Right forelimb (tissue), 1 donor: Measurements from ENCODE around the gene COPS9.
A peak's percentile ranks its signal among the peaks of the same experiment; 100 is the strongest.

Experiments used
- DNase-seq: peaks from one replicate; pipeline ENCODE4 v3.0.0-alpha.2; 2018

Gene COPS9

DNA sequence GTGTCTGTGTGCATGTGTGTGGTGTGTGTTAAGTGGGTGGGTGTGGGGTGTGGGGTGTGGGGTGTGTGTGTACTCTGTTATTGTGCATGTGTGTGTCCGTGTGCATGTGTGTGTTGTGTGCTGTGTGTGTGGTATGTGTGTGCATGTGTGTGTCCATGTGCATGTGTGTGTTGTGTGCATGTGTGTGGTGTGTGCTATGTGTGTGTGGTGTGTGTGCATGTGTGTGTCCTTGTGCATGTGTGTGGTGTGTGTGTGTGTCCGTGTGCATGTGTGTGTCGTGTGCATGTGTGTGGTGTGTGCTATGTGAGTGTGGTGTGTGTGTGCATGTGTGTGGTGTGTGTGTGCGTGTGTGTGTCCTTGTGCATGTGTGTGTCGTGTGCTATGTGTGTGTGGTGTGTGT lies 11.3 kb upstream of the COPS9 start:
- DNase-seq = no peak

DNA sequence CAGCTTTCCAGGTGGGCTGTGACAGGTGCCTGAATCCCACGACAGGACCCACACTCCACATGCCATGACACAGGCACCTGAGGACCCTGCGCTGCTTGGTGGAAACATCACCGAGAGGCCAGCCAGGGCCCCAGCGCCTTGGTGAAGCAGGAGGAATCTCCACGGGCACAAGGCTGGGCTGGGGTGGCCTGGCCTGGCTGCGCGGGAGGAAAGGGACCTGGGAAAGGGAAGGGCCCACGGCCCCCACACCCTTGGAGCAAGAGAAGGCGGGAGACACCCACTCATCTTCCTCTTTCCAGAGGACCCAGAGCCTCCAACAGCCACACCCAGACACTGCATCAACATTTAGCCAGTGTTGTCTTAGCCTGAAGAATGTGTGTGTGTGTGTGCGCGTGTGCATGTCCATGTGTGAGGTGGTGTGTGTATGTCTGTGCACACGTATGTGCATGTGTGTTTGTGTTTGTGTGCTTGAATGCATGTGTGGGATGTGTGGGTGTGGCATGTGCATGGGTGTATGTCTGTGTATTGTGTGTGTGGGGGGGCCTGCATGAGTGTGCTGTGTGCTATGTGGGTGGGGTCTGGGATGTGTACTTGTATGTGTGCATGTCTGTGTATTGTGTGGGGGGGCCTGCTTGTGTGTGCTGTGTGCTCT lies 10.6 kb upstream of the COPS9 start:
- DNase-seq = no peak

DNA sequence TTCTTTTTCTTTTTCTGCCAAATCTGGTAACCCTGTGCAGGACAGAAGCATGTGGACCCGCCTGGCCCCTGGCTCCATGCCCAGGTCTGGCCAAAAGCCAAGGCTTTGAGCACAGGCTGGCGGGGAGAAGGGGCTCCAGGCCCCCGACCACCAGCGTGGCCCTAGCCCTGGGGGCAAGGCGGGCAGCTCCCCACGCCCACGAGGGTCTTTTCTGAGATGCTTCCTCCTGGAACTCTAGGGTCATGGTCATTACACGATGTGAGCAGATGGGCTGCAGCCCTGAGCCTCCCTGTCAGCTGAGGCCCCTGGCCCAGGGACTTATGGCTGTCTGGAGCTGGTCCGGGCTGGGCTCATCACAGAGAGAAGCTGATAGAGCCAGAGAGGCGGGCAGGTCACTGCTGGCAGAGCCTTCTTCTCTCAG lies 10.0 kb upstream of the COPS9 start:
- DNase-seq = no peak

DNA sequence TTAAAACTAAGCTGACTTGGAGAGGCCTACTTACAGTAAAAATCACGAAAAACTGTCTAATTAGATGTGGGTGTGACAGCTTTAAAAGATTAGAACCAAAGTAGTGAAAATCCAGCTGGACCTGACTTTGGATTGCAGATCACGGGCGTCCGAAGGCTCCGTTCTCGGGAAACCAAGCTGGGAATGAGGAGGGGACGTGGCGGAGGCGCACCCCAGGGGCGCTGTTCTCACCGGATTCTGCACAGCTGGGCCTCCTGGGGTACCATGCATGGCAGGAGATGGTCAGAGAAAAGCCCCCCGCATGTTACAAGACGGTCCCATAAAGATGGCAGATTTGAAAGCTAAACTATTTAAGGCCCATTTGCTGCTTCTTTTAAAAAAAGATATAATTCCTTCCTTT lies 9.4 kb upstream of the COPS9 start:
- DNase-seq = no peak

DNA sequence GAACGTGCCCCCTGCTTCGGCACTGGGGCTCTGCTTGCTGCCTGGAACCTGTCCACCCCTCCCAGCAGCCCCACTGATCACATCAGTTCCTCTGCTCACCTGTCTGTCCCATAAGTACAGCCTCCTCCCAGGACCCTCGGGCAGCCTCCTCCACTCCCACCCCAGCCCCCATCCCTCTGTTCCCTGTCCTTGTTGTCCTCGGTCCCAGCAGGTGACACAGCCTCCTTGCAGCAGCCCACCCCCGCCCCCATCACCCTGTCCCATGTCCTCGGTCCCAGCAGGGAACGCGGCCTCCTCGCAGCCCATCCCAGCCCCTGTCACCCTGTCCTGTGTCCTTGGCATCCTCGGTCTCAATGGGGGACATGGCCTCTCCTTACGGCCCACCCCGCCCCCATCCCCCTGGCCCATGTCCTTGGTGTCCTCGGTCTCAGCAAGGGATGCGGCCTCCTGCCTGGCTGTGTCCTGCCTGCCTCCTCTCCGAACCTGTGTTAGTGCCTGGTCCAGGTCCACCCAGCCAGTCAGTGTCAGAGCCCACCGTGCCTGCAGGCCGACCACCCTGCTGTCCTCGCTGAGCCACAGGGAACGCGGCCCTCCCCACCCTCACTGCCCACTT lies 8.7 kb upstream of the COPS9 start:
- no peak for DNase-seq

DNA sequence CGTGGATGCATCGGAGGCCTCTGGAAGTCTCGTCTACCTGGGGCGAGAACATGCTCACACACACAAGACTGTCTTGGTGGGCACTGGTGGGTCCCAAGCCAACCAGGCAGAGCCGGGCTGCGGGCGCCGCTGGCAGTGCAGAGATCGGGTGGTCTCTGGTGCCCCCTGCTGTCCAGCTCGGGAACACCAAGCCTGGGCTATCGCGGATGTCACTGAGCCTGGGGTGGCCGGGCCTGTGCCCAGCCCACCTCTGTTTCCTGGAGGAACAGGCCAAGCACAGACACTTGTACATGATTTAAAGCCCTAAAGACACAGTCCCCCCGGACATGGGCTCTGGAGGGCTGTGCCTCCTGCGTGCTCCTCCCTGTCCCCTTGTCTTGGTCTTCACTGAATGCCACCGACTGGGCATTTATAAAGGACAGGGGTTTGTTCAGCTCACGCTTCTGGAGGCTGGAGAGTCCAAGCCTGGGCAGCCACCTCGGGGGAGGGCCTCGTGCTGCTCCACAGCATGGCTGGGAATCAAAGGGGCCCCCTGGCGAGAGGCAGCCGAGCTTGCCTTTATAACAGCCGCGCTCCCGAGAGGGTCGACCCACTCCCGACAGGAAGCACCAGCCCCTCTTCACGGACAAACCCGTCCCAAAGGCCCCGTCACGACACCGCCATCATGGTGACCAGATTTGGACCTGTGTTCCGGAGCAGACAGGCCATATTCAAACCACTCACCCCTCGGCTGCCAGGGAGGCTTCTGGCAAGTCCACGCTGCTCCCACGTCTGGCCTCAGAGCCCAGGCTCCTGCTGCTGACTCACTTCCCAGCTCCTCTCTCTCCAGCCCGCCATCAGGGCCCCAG lies 7.9 kb upstream of the COPS9 start:
- DNase-seq = peak; percentile 87

DNA sequence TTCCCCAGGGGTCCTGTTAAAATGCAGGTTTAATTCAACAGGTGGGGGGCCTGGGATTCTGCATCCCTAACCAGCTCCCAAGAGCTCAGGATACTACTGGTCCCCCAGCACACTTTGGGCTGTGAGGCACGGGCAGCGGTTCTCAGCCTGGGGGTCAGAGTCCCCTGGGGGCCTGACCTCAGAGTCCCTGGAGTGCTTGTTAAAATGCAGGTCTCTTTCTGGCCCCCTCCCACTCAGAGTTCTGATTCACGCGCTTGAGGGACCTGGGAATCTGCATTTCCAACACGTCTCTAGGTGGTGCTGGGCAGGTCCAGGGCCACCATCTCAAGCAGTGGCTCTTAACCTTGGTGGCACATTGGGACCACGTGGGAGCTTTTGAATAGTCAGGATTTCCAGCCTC lies 7.2 kb upstream of the COPS9 start:
- no peak for DNase-seq

DNA sequence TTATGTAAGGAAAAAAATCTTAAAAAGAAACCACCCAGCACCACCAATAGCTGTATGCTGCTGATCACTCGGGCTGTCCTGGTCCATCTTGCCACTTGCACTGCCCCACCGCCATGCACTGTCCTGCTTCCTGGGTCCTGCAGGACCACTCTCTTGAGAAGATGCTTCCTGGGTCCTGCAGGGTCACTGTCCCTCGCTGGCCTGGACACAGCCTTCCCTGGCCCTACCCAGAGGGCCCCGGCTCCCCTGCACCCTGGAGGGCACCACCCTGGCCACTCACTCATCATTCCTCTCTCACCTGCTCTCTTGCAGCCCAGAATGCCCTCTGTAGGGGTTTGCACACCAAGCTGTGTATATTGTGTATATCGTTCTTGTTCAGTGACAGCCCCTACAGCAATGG lies 6.8 kb upstream of the COPS9 start:
- no peak for DNase-seq

DNA sequence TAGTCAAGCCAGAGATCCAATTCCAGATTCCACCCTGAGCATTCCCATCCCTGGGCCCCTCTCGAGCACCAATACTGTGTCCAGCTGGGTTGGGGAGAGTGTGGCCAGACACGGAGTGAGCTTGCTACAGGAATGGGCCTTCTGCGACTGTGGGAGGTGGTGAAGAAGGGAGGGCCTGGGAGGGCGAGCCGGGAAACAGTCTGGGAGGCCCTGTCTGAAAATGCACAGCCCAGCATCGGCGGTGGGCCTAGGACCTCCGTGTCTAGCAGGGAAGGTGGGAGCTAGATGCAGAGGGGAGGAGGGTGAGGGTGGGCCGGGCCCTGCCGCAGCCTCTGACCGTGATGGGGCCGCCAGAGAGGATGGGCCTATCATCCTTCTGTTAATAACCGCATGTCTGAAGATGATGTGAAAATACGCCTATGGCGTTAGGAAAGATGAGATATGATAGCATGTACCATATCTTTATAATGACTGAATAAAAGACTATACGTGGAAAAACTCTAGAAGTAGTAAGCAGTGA lies 6.2 kb upstream of the COPS9 start:
- no peak for DNase-seq

DNA sequence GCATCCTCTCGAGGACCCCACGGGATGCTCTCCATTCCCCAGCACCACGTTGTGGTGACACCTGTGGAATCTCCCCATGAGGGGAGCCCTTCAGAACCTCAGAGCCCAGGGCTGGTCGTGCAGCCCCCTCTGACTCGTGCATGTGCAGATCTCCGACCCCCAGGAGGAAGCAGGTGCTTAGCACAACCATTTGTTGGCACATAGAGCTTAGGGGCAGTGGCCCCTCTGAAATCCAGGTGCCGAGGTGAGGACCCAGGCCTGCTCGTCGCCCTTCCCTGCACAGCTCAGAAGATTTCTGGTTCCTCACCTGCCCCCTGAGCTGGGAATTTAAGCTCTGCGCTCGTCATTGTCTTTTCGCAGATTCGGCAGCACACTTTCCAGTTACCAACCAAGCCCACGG lies 5.6 kb upstream of the COPS9 start:
- peak; percentile 7 for DNase-seq

DNA sequence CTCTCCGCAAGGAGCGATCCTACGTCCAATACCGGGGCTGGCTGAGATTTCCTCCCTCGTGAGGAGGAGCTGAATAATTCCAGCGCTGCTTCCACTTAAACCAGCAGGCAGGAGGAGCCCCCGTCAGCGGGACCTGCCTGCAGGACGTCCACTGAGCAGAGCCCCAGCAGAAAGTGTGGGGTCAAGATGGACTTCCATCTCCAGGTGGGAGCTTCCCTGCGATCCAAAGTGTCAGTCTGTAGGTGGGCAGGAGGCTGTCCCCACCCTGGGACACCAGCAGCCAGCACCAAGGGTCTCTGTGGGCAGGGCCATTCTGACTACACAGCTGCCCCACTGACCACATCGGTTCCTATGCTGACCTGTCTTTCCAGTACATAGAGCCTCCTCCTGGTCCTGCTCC lies 4.8 kb upstream of the COPS9 start:
- DNase-seq = peak; percentile 37

DNA sequence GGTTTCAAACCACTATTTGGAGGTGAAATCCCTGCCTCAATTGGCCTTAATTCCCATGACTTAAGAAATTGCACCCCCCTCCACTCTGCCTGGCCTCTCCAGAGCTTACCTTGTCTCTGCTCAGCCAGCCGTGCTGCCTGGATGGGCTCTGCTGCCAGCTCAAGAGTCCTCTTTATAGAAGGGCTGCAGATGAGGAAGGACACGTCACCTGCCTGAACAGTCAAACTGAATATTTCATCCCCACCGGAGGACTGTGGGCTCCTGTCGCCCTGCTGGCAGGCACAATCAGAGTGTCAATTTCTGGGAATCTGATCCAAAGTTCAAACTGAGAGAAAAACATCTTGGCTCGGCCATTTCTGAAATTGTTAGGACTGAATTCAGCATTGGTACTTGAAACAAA lies 4.4 kb upstream of the COPS9 start, which contains the start of gene OTOS:
OTOS (minus strand) TSS at position 148 of the 400 bp plus-strand sequence. CDS start 332 bp downstream, outside the sequence.
- no peak for DNase-seq

DNA sequence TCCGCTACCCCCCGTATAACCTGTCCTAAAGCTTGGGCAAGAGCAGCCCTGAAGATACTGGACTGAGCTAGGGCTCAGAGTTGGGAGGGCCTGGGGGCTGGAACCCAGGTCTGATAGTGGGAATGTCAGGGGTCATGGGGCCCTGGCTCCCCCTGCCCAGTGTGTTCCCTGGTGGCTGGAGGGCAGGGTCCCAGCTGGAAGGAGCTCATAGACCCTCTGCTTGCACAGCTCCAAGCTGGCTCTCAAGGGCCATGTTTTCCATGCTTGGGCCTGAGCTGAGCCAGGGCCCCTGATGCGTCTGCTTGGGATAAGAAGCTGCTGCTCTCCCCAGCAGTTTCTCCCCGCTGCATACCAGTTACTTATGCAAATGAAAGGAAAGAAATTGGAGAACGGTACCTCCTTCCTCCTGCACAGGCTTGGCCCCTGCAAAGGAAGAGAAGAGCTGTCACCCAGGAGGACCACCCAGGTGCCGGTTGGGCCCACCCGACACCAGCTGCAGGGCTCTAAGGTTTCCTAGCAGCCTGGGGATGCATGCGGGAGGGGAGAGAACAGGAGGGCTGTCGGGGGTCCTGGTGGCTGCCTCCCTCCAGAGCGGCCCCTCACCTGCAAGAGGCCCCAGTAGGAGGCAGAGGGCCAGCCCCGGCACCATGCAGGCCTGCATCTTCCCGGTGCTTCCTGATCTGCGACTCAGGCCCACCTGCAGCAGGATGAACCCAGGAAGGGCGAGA lies 3.7 kb upstream of the COPS9 start:
- peak; percentile 16 for DNase-seq

DNA sequence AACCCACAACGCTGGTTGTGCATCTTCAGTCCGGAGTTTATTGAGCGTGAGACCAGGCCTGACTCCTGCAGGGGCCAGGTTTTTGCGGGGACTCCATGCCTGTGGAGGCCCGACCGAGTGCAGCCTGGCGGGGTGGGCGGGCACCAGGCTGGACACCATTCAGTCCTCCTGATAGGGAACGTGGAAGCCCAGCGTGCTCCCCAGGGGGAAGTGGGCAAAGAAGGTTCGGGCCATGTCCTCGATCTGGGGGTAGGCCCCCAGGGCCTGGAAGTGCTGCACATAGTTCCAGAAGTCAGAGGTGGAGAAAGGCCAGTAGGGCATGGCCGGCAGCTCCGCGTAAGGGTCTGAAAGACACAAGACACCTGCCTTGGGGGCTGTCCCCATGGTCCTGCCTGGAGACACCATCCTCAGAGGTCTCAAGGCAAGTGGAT lies 2.9 kb upstream of the COPS9 start:
- DNase-seq = peak; percentile 20

DNA sequence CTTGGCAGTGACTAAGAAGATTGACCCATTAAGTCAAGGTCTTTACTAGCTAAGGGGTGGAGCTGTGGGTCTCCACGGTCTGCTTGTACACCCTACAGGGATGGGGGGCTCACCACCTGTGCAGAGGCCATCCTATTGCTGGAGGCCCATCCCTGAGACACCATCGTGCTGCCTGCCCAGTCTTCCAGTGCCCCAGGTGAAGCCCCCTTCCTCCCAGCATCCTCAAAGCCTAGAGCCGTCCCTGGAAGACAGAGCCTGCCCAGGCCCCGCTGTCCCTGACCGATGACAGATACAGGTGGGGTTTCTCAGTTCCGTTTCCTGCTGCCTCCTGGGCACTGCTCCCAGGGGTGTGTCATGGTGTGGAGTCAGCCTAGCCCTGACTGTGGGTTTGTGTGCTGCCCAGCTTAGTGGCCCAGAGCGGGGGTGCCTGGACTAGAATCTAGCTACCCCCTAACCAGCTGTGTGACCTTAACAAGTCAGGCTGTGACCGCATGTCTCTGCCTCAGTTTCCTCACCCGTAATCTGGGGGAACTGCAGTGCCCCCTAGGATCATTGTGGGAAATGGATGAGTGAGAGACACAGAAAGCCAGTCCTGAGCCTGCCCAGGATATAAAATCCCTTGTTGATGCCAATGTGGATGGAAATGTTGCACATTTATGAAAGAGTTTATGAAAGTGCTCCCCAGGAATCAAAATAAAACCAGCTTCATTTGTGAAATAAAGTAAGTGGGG lies 2.3 kb upstream of the COPS9 start:
- DNase-seq = peak; percentile 20

DNA sequence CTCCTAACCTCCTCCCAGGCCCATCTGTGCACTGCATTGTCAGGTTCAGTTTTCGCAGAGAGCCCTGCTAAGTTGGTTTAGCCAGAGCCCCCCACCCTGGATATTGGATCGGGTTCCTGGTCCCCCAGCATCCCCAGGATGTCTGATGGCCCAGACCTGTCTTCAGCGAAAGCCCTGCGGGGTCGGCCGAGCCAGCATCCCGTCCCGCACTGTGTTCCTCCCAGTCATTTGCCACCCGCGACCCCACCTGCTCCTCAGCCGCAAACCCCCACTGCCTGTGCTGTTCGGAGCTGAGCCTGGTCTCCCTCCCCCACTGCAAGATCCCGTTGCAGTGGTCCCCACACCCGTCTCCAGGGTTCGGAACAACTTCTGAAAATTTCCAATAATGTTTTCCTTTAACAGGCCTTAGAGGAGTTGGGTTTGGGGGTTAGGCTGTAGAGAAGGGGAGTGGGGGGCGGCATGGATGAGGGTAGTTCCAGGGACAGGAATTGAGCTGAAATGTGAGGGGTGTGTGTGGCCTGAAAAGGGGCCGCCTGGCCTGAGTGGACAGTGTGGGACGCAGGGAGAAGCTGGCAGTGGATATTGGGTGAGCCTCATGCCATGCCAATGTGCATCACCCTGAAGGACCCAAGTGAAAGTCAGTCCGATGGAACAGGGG lies 1.6 kb upstream of the COPS9 start:
- DNase-seq = peak; percentile 16

DNA sequence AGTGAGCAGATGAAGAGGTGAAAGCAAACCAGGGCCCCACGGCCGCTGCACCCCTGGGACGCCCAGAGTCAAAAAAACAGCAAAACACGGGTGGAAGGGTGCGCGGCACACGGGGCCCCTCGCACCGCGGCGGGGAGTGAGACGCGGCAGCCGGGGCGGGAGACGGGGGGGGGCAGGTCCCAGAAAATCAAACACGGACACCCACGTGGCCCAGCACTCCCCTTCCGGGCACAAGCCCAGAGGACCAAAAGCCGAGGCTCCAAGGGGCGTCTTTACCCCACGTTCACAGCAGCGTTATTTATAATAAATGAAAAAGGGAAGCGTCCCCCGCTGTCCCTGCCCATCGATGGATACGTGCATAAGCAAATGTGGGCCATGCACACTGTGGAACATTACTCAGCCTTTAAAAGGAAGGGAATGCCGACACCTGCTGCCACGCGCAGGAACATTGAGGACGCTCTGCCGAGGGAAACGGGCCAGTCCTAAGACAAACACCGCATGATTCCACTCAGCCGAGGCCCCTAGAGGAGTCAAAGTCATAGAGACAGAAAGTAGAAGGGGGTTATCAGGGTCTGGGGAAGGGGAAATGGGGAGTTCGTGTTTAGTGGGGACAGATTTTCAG lies 677 bp upstream of the COPS9 start:
- peak; percentile 30 for DNase-seq

DNA sequence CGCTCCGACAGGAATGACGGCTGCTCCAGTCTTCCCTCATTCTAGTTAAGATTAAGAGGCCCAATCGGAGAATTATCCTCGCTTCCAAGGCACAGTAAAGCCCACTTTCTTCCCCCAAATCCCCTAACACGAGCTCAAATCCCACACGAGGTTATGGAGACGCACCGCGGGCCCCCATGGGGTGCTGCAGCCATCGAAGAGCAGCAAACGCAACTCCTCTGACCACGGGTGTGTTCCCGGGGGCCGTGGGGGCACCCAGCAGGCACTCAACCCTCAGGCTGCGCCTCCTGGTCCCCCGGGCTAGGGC lies 446 bp downstream of the COPS9 start:
- no peak for DNase-seq

DNA sequence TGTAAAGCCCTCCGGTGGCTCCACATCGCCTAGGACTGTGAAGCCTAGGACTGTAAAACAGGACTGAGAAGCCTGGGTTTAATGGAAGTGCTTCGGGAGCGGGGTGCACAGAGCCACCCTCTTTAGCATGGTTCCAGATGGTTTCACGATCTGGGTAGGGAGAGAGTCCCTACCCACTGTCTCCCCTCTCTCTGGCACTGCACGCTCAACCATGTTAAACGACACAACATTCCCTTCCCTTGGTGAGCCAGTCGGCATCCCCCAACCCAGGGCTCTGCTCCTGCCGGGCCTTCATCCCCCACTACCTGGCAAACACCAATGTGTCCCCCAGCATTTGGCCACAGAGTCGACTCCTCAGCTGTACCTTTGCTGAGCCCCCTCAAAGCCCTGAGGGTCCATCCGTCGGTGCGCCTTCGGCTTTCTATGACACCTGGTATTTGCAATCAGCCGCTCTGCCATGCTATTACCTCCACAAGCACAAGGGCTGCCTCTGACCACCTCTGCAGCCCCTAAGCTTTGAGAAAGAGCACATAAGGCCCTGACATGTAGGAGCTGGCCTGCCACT lies 1.1 kb downstream of the COPS9 start:
- DNase-seq = peak; percentile 23

DNA sequence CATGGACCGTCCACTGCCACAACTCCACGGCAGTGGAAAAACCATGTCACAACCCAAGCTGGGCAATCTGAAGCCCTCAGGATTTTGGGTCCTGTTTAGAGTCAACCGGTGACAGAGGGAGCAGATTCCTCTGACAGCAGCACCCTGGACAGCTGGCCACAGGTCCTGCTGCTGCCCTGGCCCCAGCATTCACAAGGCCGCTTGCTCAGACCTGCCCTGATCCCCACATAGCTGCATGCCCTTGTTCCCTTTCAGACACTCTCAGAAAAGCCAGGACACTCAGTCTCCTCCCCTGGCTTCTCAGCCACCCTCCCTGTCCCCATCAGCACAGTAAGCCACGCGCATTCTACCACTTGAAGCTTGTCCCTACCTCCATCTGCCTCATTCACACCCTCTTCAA lies 1.6 kb downstream of the COPS9 start:
- peak; percentile 13 for DNase-seq

DNA sequence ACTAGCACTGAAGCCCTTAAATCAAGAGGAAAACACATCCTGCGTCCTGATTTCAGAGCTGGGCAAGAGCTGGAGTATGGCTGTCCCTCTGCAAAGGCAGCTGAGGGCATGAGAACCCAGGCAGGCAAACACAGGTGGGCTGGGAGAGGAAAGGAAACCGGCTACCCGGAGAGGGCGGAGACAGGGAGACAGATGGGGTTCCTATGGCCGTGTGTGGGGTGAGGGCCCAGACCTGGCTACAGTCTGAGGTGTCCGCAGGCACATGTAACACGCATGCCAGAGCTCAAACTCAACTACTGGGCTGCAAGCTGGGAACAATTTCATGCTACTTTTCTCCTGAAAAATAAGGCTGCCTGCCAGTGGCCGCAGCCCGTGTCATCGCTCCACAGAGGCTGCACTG lies 2.7 kb downstream of the COPS9 start:
- peak; percentile 4 for DNase-seq
